SK-N-SH (cell line): ENCODE data around the gene BOD1L1. TPM values are rescaled to one million over a fixed set of nuclear protein-coding genes. Genes with fewer than 3 reads are reported as not detected.
A peak's percentile ranks its signal among the peaks of the same experiment; 100 is the strongest.

Source experiments
- CTCF ChIA-PET: fragments of 300-600, 350-600 bp; formaldehyde crosslinking; extraction: SDS; loops from one replicate; lab custom pipeline; 2021; lab: Yijun Ruan, JAX
- POLR2A ChIA-PET: fragments of 350-600 bp; sonication (Branson Sonifier 250); formaldehyde crosslinking; extraction: SDS; loops from one replicate; lab custom pipeline; 2020; ENCODE audit warnings: antibody characterized with exemption, inconsistent platforms; lab: Yijun Ruan, JAX
- DNase-seq: peaks from one replicate; pipeline ENCODE4 v3.0.0; 2012
- H2AFZ ChIP-seq: fragments of 200-600 bp; sonication (generic); 2 replicates; pipeline ENCODE4 v1.8.1; 2016; ENCODE audit warnings: antibody characterized with exemption, mild to moderate bottlenecking, low read depth
- H3F3A ChIP-seq: fragments of 200-600 bp; sonication (generic); replicated peaks from 2 replicates; pipeline ENCODE3; 2016; ENCODE audit warnings: antibody characterized with exemption, mild to moderate bottlenecking; ENCODE audit not compliant: insufficient read depth
- H3K27ac ChIP-seq, 2 experiments: fragments of 200-500 bp in 1 of 2; fragments of 200-600 bp in 1 of 2; sonication (Bioruptor generic) in 1 of 2; sonication (generic), shearing (Covaris generic) in 1 of 2; 2 replicates each; pipeline versions ENCODE4 v1.5.1 to v1.6.1; 2014 to 2016; ENCODE audit warnings: low read depth in 2 of 2, inconsistent platforms in 1 of 2, low read length in 1 of 2, mild to moderate bottlenecking in 1 of 2, mixed read lengths in 1 of 2
- H3K27me3 ChIP-seq: fragments of 200-600 bp; sonication (generic), shearing (Covaris generic); 2 replicates; pipeline ENCODE4 v1.6.1; 2016; ENCODE audit warnings: mixed run types; ENCODE audit not compliant: insufficient read depth
- H3K36me3 ChIP-seq, 2 experiments: fragments of 200-500 bp in 1 of 2; fragments of 200-600 bp in 1 of 2; sonication (Bioruptor generic) in 1 of 2; sonication (generic) in 1 of 2; replicated peaks in 1 of 2; 2 replicates each; pipeline versions ENCODE3 to v1.5.1; 2014 to 2016; ENCODE audit warnings: low read length in 1 of 2, mild to moderate bottlenecking in 1 of 2; ENCODE audit not compliant: insufficient read depth in 2 of 2, control insufficient read depth in 1 of 2
- H3K4me1 ChIP-seq, 2 experiments: fragments of 200-500 bp in 1 of 2; fragments of 200-600 bp in 1 of 2; sonication (Bioruptor generic) in 1 of 2; sonication (generic), shearing (Covaris generic) in 1 of 2; 2 replicates each; pipeline versions ENCODE4 v1.5.1 to v1.6.1; 2014 to 2016; ENCODE audit warnings: low read depth in 1 of 2, low read length in 1 of 2, mixed run types in 1 of 2; ENCODE audit not compliant: insufficient read depth in 2 of 2, control insufficient read depth in 1 of 2
- H3K4me2 ChIP-seq: fragments of 200-600 bp; sonication (generic), shearing (Covaris generic); 2 replicates; pipeline ENCODE4 v1.6.1; 2017; ENCODE audit warnings: mixed run types
- H3K4me3 ChIP-seq, 2 experiments: fragments of 200-500 bp in 1 of 2; fragments of 200-600 bp in 1 of 2; sonication (Bioruptor generic) in 1 of 2; sonication (generic), shearing (Covaris generic) in 1 of 2; 2 replicates each; pipeline versions ENCODE4 v1.5.1 to v1.8.1; 2014 to 2016; ENCODE audit warnings: low read depth in 2 of 2, inconsistent platforms in 1 of 2, low read length in 1 of 2, mild to moderate bottlenecking in 1 of 2, mixed read lengths in 1 of 2, moderate library complexity in 1 of 2
- H3K79me2 ChIP-seq: fragments of 200-600 bp; sonication (generic); 2 replicates; pipeline ENCODE4 v1.8.1; 2017; ENCODE audit warnings: mild to moderate bottlenecking; ENCODE audit not compliant: insufficient read depth
- H3K9ac ChIP-seq: fragments of 200-600 bp; sonication (generic); 2 replicates; pipeline ENCODE4 v1.6.1; 2017; ENCODE audit warnings: mixed run types
- H3K9me2 ChIP-seq: fragments of 200-600 bp; sonication (generic); 2 replicates; pipeline ENCODE4 v1.6.1; 2017; ENCODE audit warnings: mixed run types
- H3K9me3 ChIP-seq: fragments of 200-600 bp; sonication (generic); 2 replicates; pipeline ENCODE4 v1.6.1; 2017; ENCODE audit warnings: mixed run types, mild to moderate bottlenecking, moderate library complexity
- H4K20me1 ChIP-seq: fragments of 200-600 bp; sonication (generic); 2 replicates; pipeline ENCODE4 v1.6.1; 2017; ENCODE audit warnings: mild to moderate bottlenecking, mixed run types; ENCODE audit not compliant: insufficient read depth
- CTCF ChIP-seq: fragments of 200-600 bp; sonication (generic); IDR thresholded peaks from 2 replicates; pipeline ENCODE4 v1.6.1; 2017; ENCODE audit warnings: antibody characterized with exemption, mild to moderate bottlenecking, moderate library complexity
- EZH2phosphoT487 ChIP-seq: fragments of 200-600 bp; sonication (generic); IDR thresholded peaks from 2 replicates; pipeline ENCODE4 v1.6.1; 2017; ENCODE audit warnings: low read depth, mixed run types, mild to moderate bottlenecking, antibody characterized with exemption, moderate library complexity, borderline replicate concordance
- FOXJ3 ChIP-seq: sonication (generic); formaldehyde crosslinking; IDR thresholded peaks from 2 replicates; pipeline ENCODE4 v1.5.1; 2020; ENCODE audit warnings: mild to moderate bottlenecking, missing genetic modification reagents
- FOXM1 ChIP-seq: IDR thresholded peaks from 2 replicates; pipeline ENCODE4 v1.4.0; 2012; ENCODE audit warnings: low read depth, mild to moderate bottlenecking
- GATA2 ChIP-seq: sonication (generic); formaldehyde crosslinking; IDR thresholded peaks from 2 replicates; pipeline ENCODE4 v1.5.0; 2020; ENCODE audit warnings: mild to moderate bottlenecking, missing genetic modification reagents
- MXI1 ChIP-seq: IDR thresholded peaks from 2 replicates; pipeline ENCODE4 v1.6.1; 2012; ENCODE audit warnings: mild to moderate bottlenecking, low read depth, low read length, improper control_type of control experiment
- NRF1 ChIP-seq: IDR thresholded peaks from 2 replicates; pipeline ENCODE4 v1.6.1; 2012; ENCODE audit warnings: low read depth, mild to moderate bottlenecking, low read length
- RAD21 ChIP-seq: IDR thresholded peaks from 2 replicates; pipeline ENCODE4 v1.6.1; 2012; ENCODE audit warnings: mild to moderate bottlenecking, low read length
- REST ChIP-seq: IDR thresholded peaks from 2 replicates; pipeline ENCODE4 v1.6.1; 2012; ENCODE audit warnings: mild to moderate bottlenecking, low read depth, low read length, moderate library complexity
- RFX5 ChIP-seq: IDR thresholded peaks from 2 replicates; pipeline ENCODE4 v1.6.1; 2012; ENCODE audit warnings: mild to moderate bottlenecking, improper control_type of control experiment, low read length
- SMC3 ChIP-seq: IDR thresholded peaks from 2 replicates; pipeline ENCODE4 v1.6.1; 2012; ENCODE audit warnings: low read depth, low read length, improper control_type of control experiment
- WGBS: methylation state at CpG from one replicate; pipeline ENCODE4 v1.1.6; 2017; ENCODE audit warnings: low lambda C conversion rate; 5-methylcytosine and 5-hydroxymethylcytosine counted together
- polyA plus RNA-seq, 3 experiments: library from polyadenylated mRNA; depleted of rRNA; stranded (reverse); fragments of >200 nt; gene quantifications; 2 replicates each; pipeline ENCODE4 v1.2.3, GENCODE V29; 2012
- TF ChIP-seq, protein P1 (sequence below): IDR thresholded peaks from 2 replicates; pipeline ENCODE4 v1.4.0; 2012; ENCODE audit warnings: low read depth, borderline replicate concordance
- TF ChIP-seq, protein P2 (sequence below): fragments of 150-350 bp; IDR thresholded peaks from 2 replicates; pipeline ENCODE4 v1.6.1; 2016; ENCODE audit warnings: mild to moderate bottlenecking, low read depth, low read length
- TF ChIP-seq, protein P3 (sequence below): fragments of 150-350 bp; IDR thresholded peaks from 2 replicates; pipeline ENCODE4 v1.6.1; 2017; ENCODE audit warnings: antibody characterized with exemption, low read length, low read depth, borderline replicate concordance

Gene BOD1L1
- polyA plus RNA-seq, 1 of the 3 experiments (the other 2 are of a cell fraction): 12.5 TPM

DNA sequence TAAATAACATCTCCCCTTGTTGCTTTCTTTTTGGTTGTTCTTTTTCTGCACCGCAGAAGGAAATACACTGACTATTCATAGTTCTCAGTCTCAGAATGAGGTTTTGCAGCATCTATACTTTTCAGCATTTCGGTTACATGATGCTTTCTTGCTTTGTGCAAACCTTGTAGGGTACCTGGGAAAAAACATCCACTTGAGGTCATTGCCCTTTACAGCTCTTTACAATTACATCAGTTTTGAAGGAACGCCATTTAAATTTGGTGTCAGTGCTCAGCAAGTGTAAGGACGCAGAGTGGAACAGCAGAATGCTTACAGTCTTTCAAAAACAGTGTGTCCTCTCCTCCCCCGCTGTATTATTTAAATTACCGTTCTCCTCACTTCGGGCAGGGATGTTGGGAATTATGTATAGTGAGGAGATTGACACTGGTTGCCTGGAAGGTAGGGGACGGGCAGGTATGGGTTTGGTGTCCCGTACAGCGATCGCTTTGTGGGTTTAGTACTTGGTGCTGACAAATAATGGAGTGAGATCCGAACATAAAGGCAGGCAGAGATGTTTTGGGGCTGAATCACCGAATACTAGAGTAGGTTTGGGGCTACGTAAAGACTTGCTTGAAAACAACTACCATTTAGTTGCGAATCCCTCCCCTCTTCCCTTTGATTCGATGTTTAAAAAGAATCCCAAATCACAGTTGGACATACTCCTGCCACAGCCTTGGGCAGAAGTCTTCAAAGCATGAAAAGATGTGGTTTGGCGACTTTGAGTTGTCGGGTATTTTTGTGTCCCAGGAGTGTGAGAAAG is 81.2 kb downstream of the BOD1L1 start:
- no peak overlapping the region for H3K4me3 ChIP-seq
- TF ChIP-seq EZH2phosphoT487 (0 out of 2 replicates have a peak, but pooled peaks have one; percentile 86), GATA2 (CRISPR knock-in tag) (no peak)
- H3K9me3 ChIP-seq: no peaks in the 10 kb centered on the region
- no peak overlapping the region for H3K27ac ChIP-seq
- H3K36me3 ChIP-seq: no peaks in the 10 kb centered on the region
- peak; percentile 11 for DNase-seq
- H3K9ac ChIP-seq: no peak overlapping the region
- H3K27me3 ChIP-seq: peaks cover 62% of the 10 kb centered on the region
- H3K4me1 ChIP-seq: peaks cover 5 to 8% of the 10 kb centered on the region in 2 experiments; a peak in 2 of 4 replicates
- 0 out of 2 replicates have a peak overlapping the region, but pooled peaks have one; percentile 31 for H2AFZ ChIP-seq
- ChIA-PET POLR2A (no interaction called here), CTCF (interaction anchor here (0.8 to 1.2 kb wide), 3 partner anchors 10 to 694 kb away, joined by 3 to 5 read pairs (median 4); no protein-coding TSS in a partner anchor)
- H3K79me2 ChIP-seq: no peaks in the 10 kb centered on the region
- no peaks in the 10 kb centered on the region for H3K9me2 ChIP-seq
- no peaks in the 10 kb centered on the region for H3F3A ChIP-seq
- H3K4me2 ChIP-seq: no peak overlapping the region
- 19% methylated on average over 18 of the region's 18 CpGs for WGBS
- no peaks in the 10 kb centered on the region for H4K20me1 ChIP-seq

DNA sequence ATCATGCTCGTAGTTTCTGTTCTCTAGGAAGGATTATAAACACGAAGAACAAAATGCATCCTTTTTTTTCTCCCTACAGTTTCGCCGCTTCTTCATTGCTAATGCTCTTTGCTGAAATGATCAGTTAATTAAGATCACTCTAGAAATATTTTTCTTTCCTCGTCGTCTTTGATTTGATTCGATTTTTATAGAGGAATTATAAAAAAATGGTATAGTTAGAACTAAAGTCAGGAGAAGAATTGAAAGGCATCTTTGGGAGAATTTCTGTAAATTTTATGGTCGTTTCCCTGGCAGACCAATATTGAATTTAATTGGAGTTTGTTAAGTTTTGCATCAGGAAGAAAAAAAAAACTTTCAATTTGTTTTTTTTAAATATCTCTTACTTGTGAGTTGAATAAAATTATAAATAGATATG is 82.1 kb downstream of the BOD1L1 start:
- H3K36me3 ChIP-seq: no peaks in the 10 kb centered on the region
- H4K20me1 ChIP-seq: no peaks in the 10 kb centered on the region
- H3K4me3 ChIP-seq: peak overlapping the region; percentile 58 to 60; a peak in 3 of 4 replicates
- peaks cover 5 to 8% of the 10 kb centered on the region in 2 experiments; a peak in 2 of 4 replicates for H3K4me1 ChIP-seq
- peak overlapping the region; percentile 77 for H2AFZ ChIP-seq
- 5% methylated on average over 8 of the region's 8 CpGs for WGBS
- peak overlapping the region; percentile 74 for H3K4me2 ChIP-seq
- no peaks in the 10 kb centered on the region for H3K79me2 ChIP-seq
- ChIA-PET POLR2A (no interaction called here), CTCF (interaction anchor here (1.2 kb wide), 1 partner anchor 693 kb away, joined by 5 read pairs; no protein-coding TSS in a partner anchor)
- DNase-seq: no peak
- H3K9me2 ChIP-seq: no peaks in the 10 kb centered on the region
- no peak overlapping the region for H3K9ac ChIP-seq
- H3K27me3 ChIP-seq: peaks cover 72% of the 10 kb centered on the region
- no peak overlapping the region for H3K27ac ChIP-seq
- H3K9me3 ChIP-seq: no peaks in the 10 kb centered on the region
- H3F3A ChIP-seq: no peaks in the 10 kb centered on the region
- TF ChIP-seq CTCF (no peak), FOXJ3 (CRISPR knock-in tag) (no peak), GATA2 (CRISPR knock-in tag) (no peak), MXI1 (no peak), RFX5 (no peak), NRF1 (no peak), SMC3 (no peak), FOXM1 (no peak), RAD21 (no peak), REST (no peak), EZH2phosphoT487 (no peak)
- TF ChIP-seq, protein P1, sequence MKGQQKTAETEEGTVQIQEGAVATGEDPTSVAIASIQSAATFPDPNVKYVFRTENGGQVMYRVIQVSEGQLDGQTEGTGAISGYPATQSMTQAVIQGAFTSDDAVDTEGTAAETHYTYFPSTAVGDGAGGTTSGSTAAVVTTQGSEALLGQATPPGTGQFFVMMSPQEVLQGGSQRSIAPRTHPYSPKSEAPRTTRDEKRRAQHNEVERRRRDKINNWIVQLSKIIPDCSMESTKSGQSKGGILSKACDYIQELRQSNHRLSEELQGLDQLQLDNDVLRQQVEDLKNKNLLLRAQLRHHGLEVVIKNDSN: no peak
- TF ChIP-seq, protein P2, sequence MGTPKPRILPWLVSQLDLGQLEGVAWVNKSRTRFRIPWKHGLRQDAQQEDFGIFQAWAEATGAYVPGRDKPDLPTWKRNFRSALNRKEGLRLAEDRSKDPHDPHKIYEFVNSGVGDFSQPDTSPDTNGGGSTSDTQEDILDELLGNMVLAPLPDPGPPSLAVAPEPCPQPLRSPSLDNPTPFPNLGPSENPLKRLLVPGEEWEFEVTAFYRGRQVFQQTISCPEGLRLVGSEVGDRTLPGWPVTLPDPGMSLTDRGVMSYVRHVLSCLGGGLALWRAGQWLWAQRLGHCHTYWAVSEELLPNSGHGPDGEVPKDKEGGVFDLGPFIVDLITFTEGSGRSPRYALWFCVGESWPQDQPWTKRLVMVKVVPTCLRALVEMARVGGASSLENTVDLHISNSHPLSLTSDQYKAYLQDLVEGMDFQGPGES: no peak
- TF ChIP-seq, protein P3, sequence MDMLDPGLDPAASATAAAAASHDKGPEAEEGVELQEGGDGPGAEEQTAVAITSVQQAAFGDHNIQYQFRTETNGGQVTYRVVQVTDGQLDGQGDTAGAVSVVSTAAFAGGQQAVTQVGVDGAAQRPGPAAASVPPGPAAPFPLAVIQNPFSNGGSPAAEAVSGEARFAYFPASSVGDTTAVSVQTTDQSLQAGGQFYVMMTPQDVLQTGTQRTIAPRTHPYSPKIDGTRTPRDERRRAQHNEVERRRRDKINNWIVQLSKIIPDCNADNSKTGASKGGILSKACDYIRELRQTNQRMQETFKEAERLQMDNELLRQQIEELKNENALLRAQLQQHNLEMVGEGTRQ: no peak
